Activated CD8-positive, alpha-beta T cell treated with anti-CD3 and anti-CD28 coated beads for 36 hours (primary cell): ENCODE measurements around the gene CRYGN. TPM values are rescaled to one million over a fixed set of nuclear protein-coding genes. Genes with fewer than 3 reads are reported as not detected.

Source experiments
- ATAC-seq: fragments of 200-7000 bp; cut with Tn5 transposase; one replicate; pipeline ENCODE4 v1.10.0; 2021; ENCODE audit warnings: mild to moderate bottlenecking, moderate library complexity
- CTCF ChIA-PET: fragments of 350-600 bp; sonication (Branson Sonifier 250); formaldehyde crosslinking; loops from one replicate; lab custom pipeline; 2021; ENCODE audit warnings: antibody characterized with exemption; lab: Charles Lee
- POLR2A ChIA-PET: fragments of 350-600 bp; sonication (Branson Sonifier 250); formaldehyde crosslinking; loops from one replicate; lab custom pipeline; 2021; ENCODE audit warnings: antibody characterized with exemption; lab: Charles Lee
- DNase-seq: peaks from one replicate; pipeline ENCODE4 v3.0.0-alpha.2; 2020
- H3K27ac Mint-ChIP-seq: one replicate; pipeline ENCODE4 v1.8.0; 2021; ENCODE audit warnings: mild to moderate bottlenecking, mixed read lengths
- H3K27me3 Mint-ChIP-seq: one replicate; pipeline ENCODE4 v1.8.0; 2021; ENCODE audit warnings: mixed read lengths
- H3K36me3 Mint-ChIP-seq: one replicate; pipeline ENCODE4 v1.8.0; 2021; ENCODE audit warnings: low read depth, mixed read lengths
- H3K4me1 Mint-ChIP-seq: one replicate; pipeline ENCODE4 v1.8.0; 2021; ENCODE audit warnings: low read depth, mixed read lengths
- H3K4me3 Mint-ChIP-seq: one replicate; pipeline ENCODE4 v1.8.0; 2021; ENCODE audit warnings: mild to moderate bottlenecking, moderate library complexity, mixed read lengths
- H3K9me3 Mint-ChIP-seq: one replicate; pipeline ENCODE4 v1.8.0; 2021; ENCODE audit warnings: mixed read lengths
- intact Hi-C: fragments of 100-400 bp; cut with micrococcal nuclease; formaldehyde crosslinking; loops from one replicate; pipeline ENCODE4 v1.10.0; 2022
- total RNA-seq, 2 experiments: library from RNA; stranded (reverse); gene quantifications; one replicate each; pipeline ENCODE4 v1.2.3, GENCODE V29; 2021
- TF ChIP-seq, protein P1 (sequence below): fragments of 200-600 bp; IDR thresholded peaks from one replicate; pipeline ENCODE4 v1.8.0; 2022; ENCODE audit warnings: antibody characterized with exemption, mild to moderate bottlenecking

Gene CRYGN
- total RNA-seq, 2 experiments from 2014 or later: 0.16 to 0.90 TPM

DNA sequence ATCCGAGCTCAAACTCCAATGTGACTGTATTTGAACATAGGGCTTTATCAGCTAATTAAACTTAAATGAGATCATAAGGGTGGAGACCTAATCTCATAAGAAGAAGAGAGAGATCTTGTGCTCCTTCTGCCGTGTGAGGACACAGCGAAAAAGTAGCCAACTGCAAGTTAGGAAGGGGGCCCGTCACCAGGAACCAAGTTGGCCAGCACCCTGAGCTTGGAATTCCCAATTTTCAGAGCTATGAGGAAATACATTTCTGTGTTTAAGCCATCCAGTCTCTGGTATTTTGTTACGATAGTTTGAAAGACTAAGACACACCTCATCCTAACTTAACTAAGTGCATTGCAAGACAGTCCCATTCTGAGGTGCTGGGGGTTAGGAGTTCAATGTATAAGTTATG lies 16.0 kb downstream of the CRYGN start:
- CTCF ChIA-PET: interaction anchor here (2.2 kb wide), 1 partner anchor 24 kb away, joined by 9 read pairs; no protein-coding TSS in a partner anchor

DNA sequence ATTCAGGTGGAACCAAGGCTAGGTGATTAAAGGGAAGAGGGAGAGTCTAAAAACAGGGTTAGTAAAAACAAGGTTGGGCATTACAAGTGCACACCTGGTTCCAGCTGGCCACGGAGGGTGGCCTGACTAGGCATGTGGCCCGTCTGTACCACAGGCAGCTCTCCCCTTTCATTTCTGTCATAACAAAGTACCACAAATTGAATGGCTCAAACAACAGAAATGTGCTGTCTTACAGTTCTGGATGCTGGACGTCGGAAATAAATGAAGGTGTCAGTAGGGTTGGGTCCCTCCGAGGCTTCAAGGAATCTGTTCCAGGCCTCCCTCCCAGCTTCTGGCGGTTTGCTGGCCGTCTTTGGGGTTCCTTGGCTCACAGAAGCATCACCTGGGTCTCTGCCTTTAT lies 16.7 kb downstream of the CRYGN start:
- no peaks in the 10 kb centered on the region for H3K27me3 Mint-ChIP-seq
- H3K36me3 Mint-ChIP-seq: no peaks in the 10 kb centered on the region
- H3K9me3 Mint-ChIP-seq: peaks cover 3% of the 10 kb centered on the region
- ATAC-seq (no peak), DNase-seq (no peak)
- TF ChIP-seq, protein P1, sequence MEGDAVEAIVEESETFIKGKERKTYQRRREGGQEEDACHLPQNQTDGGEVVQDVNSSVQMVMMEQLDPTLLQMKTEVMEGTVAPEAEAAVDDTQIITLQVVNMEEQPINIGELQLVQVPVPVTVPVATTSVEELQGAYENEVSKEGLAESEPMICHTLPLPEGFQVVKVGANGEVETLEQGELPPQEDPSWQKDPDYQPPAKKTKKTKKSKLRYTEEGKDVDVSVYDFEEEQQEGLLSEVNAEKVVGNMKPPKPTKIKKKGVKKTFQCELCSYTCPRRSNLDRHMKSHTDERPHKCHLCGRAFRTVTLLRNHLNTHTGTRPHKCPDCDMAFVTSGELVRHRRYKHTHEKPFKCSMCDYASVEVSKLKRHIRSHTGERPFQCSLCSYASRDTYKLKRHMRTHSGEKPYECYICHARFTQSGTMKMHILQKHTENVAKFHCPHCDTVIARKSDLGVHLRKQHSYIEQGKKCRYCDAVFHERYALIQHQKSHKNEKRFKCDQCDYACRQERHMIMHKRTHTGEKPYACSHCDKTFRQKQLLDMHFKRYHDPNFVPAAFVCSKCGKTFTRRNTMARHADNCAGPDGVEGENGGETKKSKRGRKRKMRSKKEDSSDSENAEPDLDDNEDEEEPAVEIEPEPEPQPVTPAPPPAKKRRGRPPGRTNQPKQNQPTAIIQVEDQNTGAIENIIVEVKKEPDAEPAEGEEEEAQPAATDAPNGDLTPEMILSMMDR: no peak
- ChIA-PET POLR2A (no interaction called here), CTCF (interaction anchor here (1.6 to 2.2 kb wide), 2 partner anchors 25 to 55 kb away, joined by 6 to 9 read pairs; no protein-coding TSS in a partner anchor)
- H3K4me1 Mint-ChIP-seq: peaks cover 11% of the 10 kb centered on the region
- no peak overlapping the region for H3K27ac Mint-ChIP-seq
- no peak overlapping the region for H3K4me3 Mint-ChIP-seq
- intact Hi-C loops: no loop called here

More for the DNA sequence above, 16.0 kb downstream of the CRYGN start:
- Mint-ChIP-seq H3K4me1 (peaks cover 18% of the 10 kb centered on the region), H3K36me3 (no peaks in the 10 kb centered on the region), H3K9me3 (peaks cover 3% of the 10 kb centered on the region), H3K27me3 (no peaks in the 10 kb centered on the region), H3K4me3 (no peak overlapping the region), H3K27ac (no peak overlapping the region)
- no peak for ATAC-seq
- POLR2A ChIA-PET: no interaction called here
- TF ChIP-seq, protein P1: no peak
- intact Hi-C loops: no loop called here
- DNase-seq: no peak

DNA sequence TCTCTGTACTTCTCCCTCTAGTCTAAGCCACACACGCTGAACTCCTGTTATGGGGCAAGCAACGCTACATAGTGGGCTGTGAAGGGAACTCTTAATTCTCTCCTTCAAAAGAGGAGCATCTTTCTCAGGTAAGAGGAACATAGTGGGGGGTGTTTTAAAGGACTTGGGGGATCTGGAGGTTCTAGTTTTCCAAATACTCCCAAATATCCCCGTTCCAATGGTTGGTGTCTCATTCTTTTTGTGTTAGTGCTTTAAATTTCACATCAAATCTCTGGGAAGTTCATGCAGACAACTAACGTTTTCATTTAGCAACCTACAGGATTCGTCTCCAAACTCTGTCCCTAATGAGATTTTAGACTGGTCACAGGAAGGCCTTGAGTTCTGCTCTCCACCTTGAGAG lies 17.7 kb downstream of the CRYGN start:
- ATAC-seq (no peak), DNase-seq (no peak)
- Mint-ChIP-seq H3K36me3 (peaks cover 2% of the 10 kb centered on the region), H3K4me1 (peaks cover 5% of the 10 kb centered on the region), H3K9me3 (peaks cover 5% of the 10 kb centered on the region), H3K27me3 (no peaks in the 10 kb centered on the region), H3K4me3 (no peak overlapping the region), H3K27ac (no peak overlapping the region)
- ChIA-PET CTCF (interaction anchor here (0.6 to 2.2 kb wide), 3 partner anchors 26 to 54 kb away, joined by 3 to 9 read pairs (median 6); no protein-coding TSS in a partner anchor), POLR2A (no interaction called here)
- TF ChIP-seq, protein P1: no peak
- intact Hi-C loops: no loop called here

DNA sequence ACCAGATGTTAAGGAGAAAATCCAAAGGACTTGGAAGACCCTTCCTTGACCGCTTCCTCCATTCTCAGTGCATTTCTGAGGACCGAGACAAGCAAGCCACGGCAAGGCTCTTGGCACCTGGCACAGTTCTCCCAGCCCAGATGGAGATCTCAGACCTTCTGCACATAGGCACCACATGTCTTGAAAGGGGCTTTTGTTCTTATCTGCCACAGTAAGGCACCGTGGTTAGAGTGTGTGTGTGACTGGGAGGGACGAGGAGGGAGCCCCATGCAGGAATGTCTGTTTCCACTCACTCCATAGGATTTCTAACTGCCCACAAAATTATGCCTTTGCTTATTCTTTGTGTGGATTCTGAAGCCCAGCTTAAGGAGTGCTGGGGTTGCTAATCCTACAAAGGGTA lies 19.8 kb downstream of the CRYGN start:
- ChIA-PET POLR2A (interaction anchor here (0.6 kb wide), 1 partner anchor 12 kb away, joined by 3 read pairs; no protein-coding TSS in a partner anchor), CTCF (interaction anchor here (1.3 to 1.6 kb wide), 2 partner anchors 10 to 110 kb away, joined by 3 read pairs; no protein-coding TSS in a partner anchor)
- TF ChIP-seq, protein P1: no peak
- Mint-ChIP-seq H3K27ac (no peak overlapping the region), H3K27me3 (peaks cover 2% of the 10 kb centered on the region), H3K9me3 (peaks cover 5% of the 10 kb centered on the region), H3K4me3 (no peak overlapping the region), H3K4me1 (no peaks in the 10 kb centered on the region), H3K36me3 (peaks cover 2% of the 10 kb centered on the region)
- no peak for ATAC-seq
- no peak for DNase-seq
- intact Hi-C loops: no loop called here

DNA sequence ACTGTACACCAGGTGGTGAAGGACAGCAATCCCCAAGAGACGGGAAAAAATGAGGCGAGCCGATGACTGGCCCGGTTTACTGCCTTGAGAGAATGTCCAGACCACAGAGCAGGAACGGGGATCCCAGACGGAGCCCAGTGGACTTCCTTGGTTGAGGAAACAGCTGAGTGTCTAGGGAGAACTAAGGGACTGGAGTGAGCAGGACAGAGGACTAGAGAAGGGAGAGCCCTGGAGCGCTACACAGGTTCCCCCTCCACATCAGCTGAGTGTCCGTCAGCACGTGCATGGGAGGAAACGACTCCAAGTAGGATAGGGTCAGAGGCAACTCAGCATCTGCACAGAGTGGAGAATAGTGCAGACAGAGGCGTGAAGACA lies 23.0 kb downstream of the CRYGN start:
- peaks cover 24% of the 10 kb centered on the region for H3K4me1 Mint-ChIP-seq
- H3K27me3 Mint-ChIP-seq: peaks cover 12% of the 10 kb centered on the region
- H3K27ac Mint-ChIP-seq: no peak overlapping the region
- POLR2A ChIA-PET: no interaction called here
- TF ChIP-seq, protein P1: no peak
- intact Hi-C loops: no loop called here
- CTCF ChIA-PET: interaction anchor here (0.9 to 7.2 kb wide), 2 partner anchors 32 to 49 kb away, joined by 3 to 35 read pairs; no protein-coding TSS in a partner anchor
- H3K36me3 Mint-ChIP-seq: peaks cover 2% of the 10 kb centered on the region
- DNase-seq: no peak
- ATAC-seq: no peak
- H3K9me3 Mint-ChIP-seq: peaks cover 9% of the 10 kb centered on the region
- H3K4me3 Mint-ChIP-seq: no peak overlapping the region
